HG03280 (cell line): ENCODE measurements around the gene UNC13D.

ENCODE experiments used
- ATAC-seq: cut with Tn5 transposase; IDR thresholded peaks from one replicate; pipeline ENCODE4 v1.9.1; 2021; ENCODE audit warnings: mild to moderate bottlenecking, moderate library complexity; ENCODE audit not compliant: unreplicated experiment

UNC13D gene

GRCh38 chr17:75835654-75835987 lies 8.6 kb downstream of the UNC13D start:
- ATAC-seq: no peak

GRCh38 chr17:75834928-75835653 lies 9.1 kb downstream of the UNC13D start:
- ATAC-seq: no peak

GRCh38 chr17:75834279-75834920 lies 9.8 kb downstream of the UNC13D start:
- no peak for ATAC-seq

- ATAC-seq: no peak
Measured at GRCh38 chr17:75832652-75833400, 11.4 kb downstream of the UNC13D start.

GRCh38 chr17:75832164-75832651 lies 12.0 kb downstream of the UNC13D start:
- ATAC-seq: no peak

- ATAC-seq: no peak
Measured at GRCh38 chr17:75831032-75831571, 13.1 kb downstream of the UNC13D start.

- no peak for ATAC-seq
Measured at GRCh38 chr17:75830164-75831031, 13.8 kb downstream of the UNC13D start.

- no peak for ATAC-seq
Measured at GRCh38 chr17:75829747-75830146, 14.5 kb downstream of the UNC13D start.

- ATAC-seq: no peak
Measured at GRCh38 chr17:75828741-75829140, 15.5 kb downstream of the UNC13D start.

GRCh38 chr17:75828076-75828400 lies 16.2 kb downstream of the UNC13D start:
- ATAC-seq: no peak

GRCh38 chr17:75827308-75828075 lies 16.7 kb downstream of the UNC13D start:
- no peak for ATAC-seq

GRCh38 chr17:75826561-75827307 lies 17.5 kb downstream of the UNC13D start:
- no peak for ATAC-seq

GRCh38 chr17:75825748-75826370 lies 18.3 kb downstream of the UNC13D start:
- ATAC-seq: no peak

GRCh38 chr17:75825149-75825552 lies 19.1 kb downstream of the UNC13D start:
- no peak for ATAC-seq

GRCh38 chr17:75824666-75825065 lies 19.5 kb downstream of the UNC13D start:
- no peak for ATAC-seq

- no peak for ATAC-seq
Measured at GRCh38 chr17:75824050-75824552, 20.1 kb downstream of the UNC13D start.

GRCh38 chr17:75823257-75824041 lies 20.8 kb downstream of the UNC13D start:
- no peak for ATAC-seq

GRCh38 chr17:75822800-75823166 lies 21.4 kb downstream of the UNC13D start:
- ATAC-seq: no peak
